Glomerular endothelial cell (primary cell): ENCODE measurements around the gene HAVCR1. TPM values are rescaled to one million over a fixed set of nuclear protein-coding genes. Genes with fewer than 3 reads are reported as not detected.

Experiments
- DNase-seq: peaks from one replicate; pipeline ENCODE4 v3.0.0-alpha.2; 2011; ENCODE audit warnings: low read depth, low spot score; ENCODE audit errors: extremely low read depth
- total RNA-seq: library from RNA; depleted of rRNA; stranded (reverse); fragments of >200 nt; gene quantifications from 2 replicates; pipeline ENCODE4 v1.2.3, GENCODE V29; 2015

HAVCR1 gene
- total RNA-seq, 1 donor from 2014 or later = not detected

- no peak for DNase-seq
These were observed 53.9 kb downstream of the HAVCR1 start for GRCh38 chr5:157004893-157005551.

- DNase-seq = no peak
These were observed 67.2 kb downstream of the HAVCR1 start for GRCh38 chr5:156991714-156992113.

GRCh38 chr5:156984064-156984463 is 74.9 kb downstream of the HAVCR1 start:
- no peak for DNase-seq

- no peak for DNase-seq
These were observed 77.4 kb downstream of the HAVCR1 start for GRCh38 chr5:156981481-156981880.

Other genes starting within 250 kb of the HAVCR1 start
- gene PPP1R2B, start 208.8 kb downstream of the HAVCR1 start, total RNA-seq = not detected in 2 replicates
- gene TIMD4, start 95.9 kb downstream of the HAVCR1 start, total RNA-seq = not detected in 2 replicates
- gene HAVCR2, start 49.9 kb upstream of the HAVCR1 start, total RNA-seq = not detected in 2 replicates
- 7.2 and 9.7 TPM in 2 replicates for gene MED7, start 83.7 kb upstream of the HAVCR1 start, total RNA-seq
- gene GARIN3, start 107.1 kb upstream of the HAVCR1 start, total RNA-seq = not detected in 2 replicates
- gene ITK, start 121.7 kb upstream of the HAVCR1 start, total RNA-seq = not detected in 2 replicates
- gene CYFIP2, start 207.0 kb upstream of the HAVCR1 start, total RNA-seq = 26.7 and 47.5 TPM in 2 replicates